Esophagus squamous epithelium (tissue), 5 donors: Measurements from ENCODE around the gene SSC5D. TPM values are rescaled to one million over a fixed set of nuclear protein-coding genes. Genes with fewer than 3 reads are reported as not detected.

ENCODE experiments used
- DNase-seq: peaks from one replicate; lab custom pipeline; 2025; lab: John Stamatoyannopoulos, UW
- H3K27ac ChIP-seq, 4 donors: fragments of 200-600 bp; sonication (generic); one replicate each; pipeline ENCODE4 v1.5.1; 2016 to 2019; ENCODE audit warnings: mild to moderate bottlenecking in 1 of 4
- H3K27me3 ChIP-seq, 4 donors: fragments of 200-600 bp; sonication (generic); 1 replicate in 3 of 4; 2 replicates in 1 of 4; pipeline versions ENCODE4 v1.5.1 to v1.6.0; 2017 to 2021; ENCODE audit warnings: antibody characterized with exemption in 1 of 4
- H3K36me3 ChIP-seq, 3 donors: fragments of 200-600 bp; sonication (generic); one replicate each; pipeline ENCODE4 v1.5.1; 2016 to 2019
- H3K4me1 ChIP-seq, 3 donors: fragments of 200-600 bp; sonication (generic); one replicate each; pipeline ENCODE4 v1.5.1; 2017 to 2019
- H3K4me3 ChIP-seq, 4 donors: fragments of 200-600 bp; sonication (generic); 1 replicate in 3 of 4; 2 replicates in 1 of 4; pipeline ENCODE4 v1.5.1; 2016 to 2019; ENCODE audit warnings: mild to moderate bottlenecking in 2 of 4, moderate library complexity in 1 of 4
- H3K9me3 ChIP-seq, 3 donors: fragments of 200-600 bp; sonication (generic); one replicate each; pipeline ENCODE4 v1.5.1; 2016 to 2019
- POLR2A ChIP-seq, 4 donors: fragments of 450-650 bp; IDR thresholded peaks; one replicate each; pipeline ENCODE4 v1.6.1; 2017; ENCODE audit warnings: antibody characterized with exemption in 4 of 4, mild to moderate bottlenecking in 4 of 4, moderate library complexity in 3 of 4
- WGBS, 2 donors: methylation state at CpG; one replicate each; pipeline ENCODE4 v1.1.5; 2018; 5-methylcytosine and 5-hydroxymethylcytosine counted together
- intact Hi-C: fragments of 100-400 bp; cut with DNase I; formaldehyde crosslinking; loops from one replicate; pipeline ENCODE4 v1.15.0; 2022
- total RNA-seq, 4 donors: library from RNA; depleted of rRNA; stranded (reverse); fragments of >200 nt; gene quantifications; one replicate each; pipeline ENCODE4 v1.1.0, GENCODE V29; 2016
- TF ChIP-seq, protein P1 (sequence below), 6 experiments: fragments of 450-650 bp in 4 of 6; fragments of 200-600 bp in 2 of 6; sonication (generic) in 2 of 6; IDR thresholded peaks; one replicate each; pipeline ENCODE4 v1.5.1; 2016 to 2019; ENCODE audit warnings: antibody characterized with exemption in 6 of 6, mild to moderate bottlenecking in 4 of 6, moderate library complexity in 4 of 6
- donor health status: DM: yes; HTN: yes; CAD: no.

The SSC5D gene
- total RNA-seq, 4 donors from 2014 or later, result 0.40 to 5.0 (median 0.68) TPM

DNA sequence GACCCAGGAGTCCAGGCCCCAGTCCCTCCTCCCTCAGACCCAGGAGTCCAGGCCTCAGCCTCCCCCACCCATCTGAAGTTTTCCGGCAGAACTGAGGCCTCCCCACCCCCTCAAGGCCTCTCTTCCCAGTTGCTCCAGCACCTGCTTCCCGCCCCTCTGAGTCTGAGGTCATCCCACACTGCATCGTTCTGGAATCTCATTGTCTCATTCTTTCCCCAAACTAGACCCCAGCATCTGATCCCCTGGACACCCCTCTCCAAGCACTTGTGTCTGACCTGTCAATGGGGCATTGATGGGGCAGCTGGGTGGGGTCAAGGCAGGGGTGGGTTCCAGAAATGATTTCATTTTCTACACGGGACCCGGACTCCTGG, 49.5 kb downstream of the SSC5D start:
- Histone ChIP-seq H3K9me3 (no peaks in the 10 kb centered on the region), H3K4me3 (no peak overlapping the region), H3K27me3 (peaks cover 0 to 10% (median 0%) of the 10 kb centered on the region in 4 donors), H3K4me1 (no peaks in the 10 kb centered on the region), H3K27ac (no peak overlapping the region), H3K36me3 (no peaks in the 10 kb centered on the region)
- TF ChIP-seq POLR2A (IDR thresholded peaks at IDR 0.05), result no peak
- TF ChIP-seq, protein P1, sequence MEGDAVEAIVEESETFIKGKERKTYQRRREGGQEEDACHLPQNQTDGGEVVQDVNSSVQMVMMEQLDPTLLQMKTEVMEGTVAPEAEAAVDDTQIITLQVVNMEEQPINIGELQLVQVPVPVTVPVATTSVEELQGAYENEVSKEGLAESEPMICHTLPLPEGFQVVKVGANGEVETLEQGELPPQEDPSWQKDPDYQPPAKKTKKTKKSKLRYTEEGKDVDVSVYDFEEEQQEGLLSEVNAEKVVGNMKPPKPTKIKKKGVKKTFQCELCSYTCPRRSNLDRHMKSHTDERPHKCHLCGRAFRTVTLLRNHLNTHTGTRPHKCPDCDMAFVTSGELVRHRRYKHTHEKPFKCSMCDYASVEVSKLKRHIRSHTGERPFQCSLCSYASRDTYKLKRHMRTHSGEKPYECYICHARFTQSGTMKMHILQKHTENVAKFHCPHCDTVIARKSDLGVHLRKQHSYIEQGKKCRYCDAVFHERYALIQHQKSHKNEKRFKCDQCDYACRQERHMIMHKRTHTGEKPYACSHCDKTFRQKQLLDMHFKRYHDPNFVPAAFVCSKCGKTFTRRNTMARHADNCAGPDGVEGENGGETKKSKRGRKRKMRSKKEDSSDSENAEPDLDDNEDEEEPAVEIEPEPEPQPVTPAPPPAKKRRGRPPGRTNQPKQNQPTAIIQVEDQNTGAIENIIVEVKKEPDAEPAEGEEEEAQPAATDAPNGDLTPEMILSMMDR (IDR thresholded peaks at IDR 0.05), result no peak
- intact Hi-C loops, result no loop called here
- 14 to 66% methylated on average over 1 to 3 of the region's 5 CpGs for WGBS, 2 donors
- no peak for DNase-seq

DNA sequence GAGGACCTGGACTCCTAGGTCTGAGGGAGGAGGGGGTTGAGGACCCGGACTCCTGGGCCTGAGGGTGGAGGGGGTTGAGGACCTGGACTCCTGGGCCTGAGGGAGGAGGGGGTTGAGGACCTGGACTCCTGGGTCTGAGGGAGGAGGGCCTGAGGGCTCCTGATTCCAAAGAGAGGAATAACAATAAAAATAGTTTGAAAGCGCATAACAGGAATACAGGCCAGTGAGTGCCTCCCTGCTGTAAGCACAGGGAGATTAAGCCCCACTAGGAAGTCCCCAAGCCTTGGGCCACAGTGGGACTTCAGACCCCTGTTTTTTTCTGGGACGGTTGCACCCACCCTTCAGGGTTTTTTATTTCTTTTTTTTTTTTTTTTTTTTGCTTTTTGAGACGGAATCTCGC, 49.9 kb downstream of the SSC5D start:
- intact Hi-C loops, result no loop called here
- DNase-seq, result no peak
- WGBS, 2 donors, result 75 to 84% methylated on average over 4 of the region's 5 CpGs
- no peak overlapping the region for H3K4me3 ChIP-seq
- H3K27ac ChIP-seq, result no peak overlapping the region
- peaks cover 0 to 10% (median 0%) of the 10 kb centered on the region in 4 donors for H3K27me3 ChIP-seq
- no peaks in the 10 kb centered on the region for H3K4me1 ChIP-seq
- no peak for TF ChIP-seq POLR2A (IDR thresholded peaks at IDR 0.05)
- TF ChIP-seq, protein P1 (IDR thresholded peaks at IDR 0.05), result no peak
- H3K36me3 ChIP-seq, result no peaks in the 10 kb centered on the region
- no peaks in the 10 kb centered on the region for H3K9me3 ChIP-seq

DNA sequence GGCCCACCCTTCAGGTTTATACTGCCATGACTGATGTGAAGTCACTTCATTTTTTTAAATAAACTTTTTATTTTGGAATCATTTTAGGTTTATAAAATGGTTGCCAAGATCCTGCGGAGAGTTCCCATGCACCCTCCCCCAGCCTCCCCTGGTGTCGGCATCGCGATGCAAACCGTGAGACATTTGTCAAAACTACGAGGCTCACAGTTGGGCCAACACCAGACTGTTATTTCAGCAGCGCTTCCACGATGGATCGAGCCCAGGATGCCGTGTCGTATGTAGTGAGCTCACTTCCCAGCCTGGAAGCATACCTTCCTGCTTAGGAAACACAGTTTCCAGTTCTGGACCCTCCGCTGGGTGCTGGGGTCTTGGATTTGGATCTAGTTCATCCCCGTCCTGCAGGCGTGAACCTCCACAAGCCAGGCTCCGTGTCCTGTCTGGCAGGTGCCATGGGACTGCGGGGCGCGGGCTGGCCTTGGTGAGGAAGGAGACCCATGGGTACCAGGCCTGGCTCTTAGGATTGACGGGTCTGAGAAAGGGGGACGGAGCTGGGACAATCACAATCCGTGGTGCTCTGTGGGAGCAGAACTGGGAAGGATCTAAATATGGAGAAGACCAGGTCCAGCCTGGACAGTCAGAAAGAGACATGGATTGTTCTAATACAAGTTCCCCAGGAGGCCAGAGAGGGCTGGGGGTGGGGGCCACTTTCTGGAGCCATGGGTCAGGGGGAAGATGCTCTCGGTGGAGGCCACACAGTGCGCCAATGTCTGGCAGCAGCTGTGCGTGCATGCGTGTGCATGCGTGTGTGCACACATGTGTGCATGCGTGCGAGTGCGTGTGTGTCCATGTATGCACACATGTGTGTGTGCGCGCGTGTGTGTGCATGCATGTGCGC, 51.1 kb downstream of the SSC5D start:
- Histone ChIP-seq H3K4me1 (no peaks in the 10 kb centered on the region), H3K27ac (no peak overlapping the region), H3K36me3 (no peaks in the 10 kb centered on the region), H3K9me3 (no peaks in the 10 kb centered on the region), H3K27me3 (peaks cover 0 to 16% (median 0%) of the 10 kb centered on the region in 4 donors), H3K4me3 (no peak overlapping the region)
- no peak for DNase-seq
- intact Hi-C loops, result no loop called here
- TF ChIP-seq, protein P1 (IDR thresholded peaks at IDR 0.05), result no peak
- TF ChIP-seq POLR2A (IDR thresholded peaks at IDR 0.05), result no peak
- WGBS, 2 donors, result 72 to 77% methylated on average over 16 to 21 of the region's 33 CpGs

DNA sequence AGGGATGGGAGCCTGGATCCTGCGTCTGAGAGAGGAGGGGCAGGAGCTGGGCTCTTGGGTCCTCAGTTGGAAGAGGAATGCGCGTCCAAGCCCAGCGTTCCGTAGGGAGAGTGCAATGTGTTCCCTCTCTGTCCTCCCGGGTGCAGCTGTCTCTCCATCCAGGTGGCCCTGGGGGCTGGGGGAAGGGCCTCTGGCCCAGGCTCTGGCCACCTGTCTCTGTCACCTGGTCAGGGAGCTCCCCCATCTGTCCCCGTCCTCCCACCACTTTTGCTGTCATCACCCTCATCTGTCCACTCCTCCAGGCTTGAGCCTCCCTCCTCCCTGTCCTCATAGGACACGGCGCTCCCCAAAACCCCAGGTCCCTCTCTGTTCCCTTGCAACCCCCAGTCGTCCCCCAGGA, 52.4 kb downstream of the SSC5D start:
- intact Hi-C loops, result no loop called here
- 42 to 54% methylated on average over 9 to 10 of the region's 10 CpGs for WGBS, 2 donors

DNA sequence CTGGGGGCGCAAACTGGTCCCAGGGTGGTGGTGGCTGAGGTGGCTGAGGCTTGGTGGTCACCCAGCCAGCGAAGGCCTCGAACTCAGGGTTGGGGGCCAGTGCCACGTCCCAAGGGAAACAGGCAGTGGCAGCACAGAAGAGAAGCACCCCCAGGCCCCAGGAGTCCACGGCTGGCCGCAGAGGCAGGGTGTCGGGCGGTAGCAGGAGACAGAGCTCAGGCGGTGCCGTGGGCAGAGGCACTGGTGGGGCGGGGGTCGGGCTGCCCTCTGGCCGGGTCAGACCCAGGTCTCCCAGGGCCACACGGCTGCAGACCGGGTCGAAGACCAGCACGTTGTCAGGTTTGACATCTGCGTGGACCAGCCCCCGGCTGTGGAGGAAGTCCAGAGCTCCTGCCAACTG, 52.9 kb downstream of the SSC5D start:
- Histone ChIP-seq H3K4me3 (no peak overlapping the region), H3K27ac (no peak overlapping the region), H3K36me3 (no peaks in the 10 kb centered on the region), H3K4me1 (peaks cover 0 to 5% (median 0%) of the 10 kb centered on the region in 3 donors), H3K27me3 (peaks cover 0 to 30% (median 0%) of the 10 kb centered on the region in 4 donors), H3K9me3 (no peaks in the 10 kb centered on the region)
- WGBS, 2 donors, result 69 to 74% methylated on average over 14 to 16 of the region's 19 CpGs
- intact Hi-C loops, result no loop called here
- DNase-seq, result no peak
- no peak for TF ChIP-seq POLR2A (IDR thresholded peaks at IDR 0.05)
- TF ChIP-seq, protein P1 (IDR thresholded peaks at IDR 0.05), result no peak

More for the DNA sequence above, 52.4 kb downstream of the SSC5D start:
- DNase-seq, result no peak
- no peak overlapping the region for H3K4me3 ChIP-seq
- no peaks in the 10 kb centered on the region for H3K9me3 ChIP-seq
- H3K27me3 ChIP-seq, result peaks cover 0 to 27% (median 0%) of the 10 kb centered on the region in 4 donors
- peaks cover 0 to under 1% (median 0%) of the 10 kb centered on the region in 3 donors for H3K4me1 ChIP-seq
- no peaks in the 10 kb centered on the region for H3K36me3 ChIP-seq
- H3K27ac ChIP-seq, result no peak overlapping the region
- TF ChIP-seq, protein P1 (IDR thresholded peaks at IDR 0.05), result no peak
- TF ChIP-seq POLR2A (IDR thresholded peaks at IDR 0.05), result no peak
